Stimulated activated CD4-positive, alpha-beta T cell treated with anti-CD3 and anti-CD28 coated beads, Interleukin-2, amount 100 ng/mL, for 24 hours (primary cell): ENCODE measurements around the gene CBY1.

Experiments used
- DNase-seq, 2 donors: peaks; one replicate each; pipeline ENCODE4 v3.0.0-alpha.2; 2020

CBY1 gene

DNA sequence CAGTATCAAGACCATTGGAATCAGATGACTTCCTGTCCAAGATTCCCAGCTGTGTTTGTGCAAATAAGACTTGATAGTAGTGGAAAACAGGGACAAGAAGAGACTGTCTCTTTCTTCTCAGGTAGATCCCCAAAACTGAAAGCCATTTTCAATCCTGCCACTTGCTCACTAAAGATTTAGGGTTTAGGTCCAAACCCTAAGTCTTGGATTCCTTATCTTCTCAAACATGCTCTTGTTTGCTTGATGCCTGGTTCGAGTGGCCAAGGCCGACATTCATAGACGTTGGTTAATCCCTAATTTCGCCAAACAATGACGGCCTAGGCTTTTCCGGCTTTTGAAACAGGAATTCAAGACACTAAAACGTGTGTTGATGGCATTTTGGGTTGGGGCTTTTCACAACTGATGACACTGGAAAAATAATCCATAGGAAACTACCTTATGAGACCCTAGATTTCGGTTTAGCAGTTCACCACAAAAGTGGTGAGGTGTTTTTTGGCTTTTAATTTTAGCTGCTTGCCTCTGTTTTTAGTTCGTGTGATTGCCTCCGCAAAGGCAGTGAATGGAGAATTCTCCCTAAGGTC, 48.3 kb downstream of the CBY1 start:
- DNase-seq: no peak

DNA sequence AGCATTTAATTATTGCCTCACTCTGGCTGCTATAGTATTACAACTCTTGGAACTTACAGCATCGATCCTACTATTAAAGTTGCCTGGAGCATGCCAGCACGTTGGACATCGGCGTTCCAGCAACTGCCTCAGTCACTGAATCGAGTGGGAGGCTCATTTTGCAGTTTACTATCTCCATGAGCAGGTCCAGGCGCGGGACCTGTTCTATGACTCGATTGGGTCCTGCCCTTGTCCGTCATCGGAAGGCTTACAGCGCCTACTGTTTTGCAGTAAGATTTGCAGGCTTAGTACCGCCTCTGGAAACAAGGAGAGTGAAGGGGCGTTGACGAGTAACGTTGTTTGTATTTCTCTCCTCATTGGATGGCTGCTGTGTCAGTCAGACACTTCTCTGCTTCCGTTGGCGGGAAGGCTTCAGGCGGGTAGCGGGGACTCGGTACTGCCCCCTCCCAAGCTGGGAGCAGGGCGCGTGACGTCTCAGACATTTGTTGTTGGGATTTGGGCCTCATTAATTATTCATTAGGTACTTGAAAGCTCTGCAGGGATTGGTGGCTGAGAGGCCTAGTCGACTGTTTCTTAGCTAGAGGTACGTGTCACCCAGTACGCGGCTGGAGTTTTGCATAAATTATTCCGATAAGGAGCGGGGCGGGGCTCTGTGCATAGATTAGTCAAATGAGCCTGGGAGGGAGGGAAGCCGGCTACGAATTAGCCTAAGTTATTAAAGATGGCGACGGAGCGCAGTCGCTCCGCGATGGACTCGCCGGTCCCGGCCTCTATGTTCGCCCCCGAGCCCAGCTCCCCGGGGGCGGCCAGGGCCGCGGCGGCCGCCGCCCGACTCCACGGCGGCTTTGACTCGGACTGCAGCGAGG, 49.0 kb downstream of the CBY1 start, which contains the start of gene GTPBP1:
Gene GTPBP1, plus strand, starts transcription at position 710 of the 866 bp plus-strand sequence. Its CDS starts 12 bp downstream, at position 722.
- DNase-seq: peak; percentile 93 to 96

DNA sequence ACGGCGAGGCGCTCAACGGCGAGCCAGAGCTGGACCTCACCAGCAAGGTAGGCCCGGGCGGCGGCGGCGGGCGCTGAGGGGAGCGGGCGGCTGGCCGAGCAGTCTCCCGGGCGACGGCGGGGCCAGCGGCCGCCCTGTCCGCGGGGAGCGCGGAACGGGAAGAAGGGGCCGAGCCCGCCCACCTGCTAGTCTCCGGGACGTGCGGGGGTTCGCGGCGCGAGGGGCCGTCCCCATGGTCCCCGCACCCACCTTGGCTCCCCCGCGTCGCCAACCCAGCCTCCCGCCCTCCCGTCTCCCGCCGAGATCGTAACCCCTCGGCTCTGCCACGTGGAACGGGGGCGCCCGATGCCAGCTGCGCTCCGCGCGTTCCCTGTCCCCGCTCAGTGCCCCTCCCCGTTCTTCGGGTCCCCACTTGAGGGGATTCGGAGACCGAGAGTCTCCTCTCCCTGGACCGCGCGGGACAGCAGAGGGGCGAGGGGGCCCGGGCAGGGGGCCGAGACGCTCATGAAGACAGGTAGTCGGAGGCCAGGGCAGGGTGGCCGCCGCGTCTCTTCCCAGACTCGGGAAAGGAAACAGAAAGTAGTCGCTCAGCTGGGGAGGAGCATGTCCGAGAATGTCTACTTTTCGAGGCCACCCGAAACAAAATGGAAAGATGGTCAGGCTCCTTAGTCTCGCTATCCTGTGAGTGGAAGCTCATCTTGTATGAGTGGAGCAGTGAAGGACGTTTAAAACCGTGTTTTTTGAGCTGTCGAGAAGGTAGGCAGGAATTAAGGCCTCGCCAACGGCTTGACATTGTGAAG, 49.9 kb downstream of the CBY1 start:
- DNase-seq: peak; percentile 40 to 51

DNA sequence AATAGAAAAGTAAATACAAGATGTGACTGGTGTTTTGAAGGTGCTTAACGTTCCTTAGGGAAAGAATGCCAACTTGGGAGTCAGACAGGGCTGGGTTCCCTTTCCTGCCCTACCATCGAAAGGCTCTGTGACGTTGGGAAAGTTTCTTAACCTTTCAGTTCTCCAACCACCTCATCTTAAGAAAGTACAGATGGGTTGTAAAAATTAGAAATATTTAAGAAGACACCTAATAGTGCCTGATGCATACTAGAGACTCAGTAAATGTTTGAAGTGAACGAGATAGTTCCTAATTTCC, 50.4 kb downstream of the CBY1 start:
- no peak for DNase-seq

DNA sequence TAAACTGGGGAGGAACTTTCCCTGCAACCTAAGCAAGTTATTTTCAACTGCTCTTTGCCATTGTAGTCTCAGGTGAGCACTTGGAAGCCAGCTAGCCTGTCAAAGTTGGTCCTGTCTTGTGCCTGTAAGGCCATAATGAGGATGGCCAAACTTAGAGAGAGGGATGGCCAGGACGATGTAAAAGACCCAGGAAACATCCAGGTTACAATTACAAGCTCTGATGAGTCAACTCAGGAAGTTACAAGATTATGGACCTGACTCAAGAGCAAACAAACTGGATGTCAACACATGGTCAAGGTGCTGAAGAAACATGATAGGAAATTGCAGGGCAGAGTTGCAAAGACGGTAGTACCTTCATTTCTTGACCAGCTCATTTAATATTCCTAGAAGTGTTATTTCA, 50.9 kb downstream of the CBY1 start:
- no peak for DNase-seq

DNA sequence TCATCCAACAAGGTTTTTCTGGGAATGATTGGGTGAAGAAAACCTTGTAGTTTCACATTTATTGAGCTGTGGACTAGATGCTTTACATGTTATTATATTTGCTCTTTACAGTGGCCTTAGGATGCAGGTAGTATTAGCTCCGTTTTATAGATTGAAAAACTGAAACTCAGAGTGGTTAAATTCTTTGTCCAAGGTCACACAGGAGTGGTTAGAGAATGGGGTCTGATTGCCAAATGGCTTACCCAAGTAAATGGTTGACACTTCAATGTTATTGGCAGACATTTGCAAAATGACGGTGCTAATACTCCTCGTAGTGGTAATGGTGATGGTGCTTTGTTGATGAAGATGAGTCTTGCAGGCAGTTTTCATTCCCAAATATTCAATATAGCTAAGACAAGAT, 51.5 kb downstream of the CBY1 start:
- no peak for DNase-seq

DNA sequence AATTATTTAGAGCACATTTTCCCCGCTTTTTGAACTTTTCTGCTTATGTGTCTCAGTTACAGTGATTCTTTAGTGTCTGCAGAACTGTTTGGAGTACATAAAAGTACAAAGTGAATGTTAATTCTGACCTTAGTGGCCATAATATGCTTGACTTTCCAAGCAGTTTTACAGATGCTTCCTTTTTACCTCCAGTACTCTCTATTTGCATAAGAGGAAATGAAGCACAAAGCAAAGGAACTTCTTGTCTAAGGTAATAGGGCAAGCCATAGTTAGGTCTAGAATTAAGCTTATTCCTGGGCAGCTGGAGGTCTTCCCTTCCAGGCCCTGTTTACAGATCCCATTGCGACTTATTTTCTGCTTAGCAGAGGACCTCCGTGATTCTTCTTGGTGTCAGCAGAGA, 52.9 kb downstream of the CBY1 start:
- DNase-seq: no peak

DNA sequence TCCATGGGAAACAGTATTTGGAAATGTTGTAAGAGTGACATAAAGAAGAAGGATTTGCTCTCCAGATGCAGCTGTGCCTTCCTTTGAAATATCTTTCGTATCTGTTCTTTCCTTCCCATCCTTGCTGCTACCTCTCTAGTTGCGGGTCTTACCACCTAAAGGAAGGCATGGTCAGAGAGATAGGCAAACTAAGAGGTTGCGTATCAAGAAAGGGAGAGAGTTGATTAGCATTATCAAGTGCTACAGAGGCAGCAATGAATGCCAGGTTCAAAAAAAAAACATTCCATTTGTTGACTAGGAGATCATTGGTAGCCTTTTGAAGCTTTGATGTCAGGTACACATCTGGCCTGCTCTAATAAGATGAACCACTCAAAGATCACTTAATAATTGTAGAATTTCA, 53.9 kb downstream of the CBY1 start:
- no peak for DNase-seq

DNA sequence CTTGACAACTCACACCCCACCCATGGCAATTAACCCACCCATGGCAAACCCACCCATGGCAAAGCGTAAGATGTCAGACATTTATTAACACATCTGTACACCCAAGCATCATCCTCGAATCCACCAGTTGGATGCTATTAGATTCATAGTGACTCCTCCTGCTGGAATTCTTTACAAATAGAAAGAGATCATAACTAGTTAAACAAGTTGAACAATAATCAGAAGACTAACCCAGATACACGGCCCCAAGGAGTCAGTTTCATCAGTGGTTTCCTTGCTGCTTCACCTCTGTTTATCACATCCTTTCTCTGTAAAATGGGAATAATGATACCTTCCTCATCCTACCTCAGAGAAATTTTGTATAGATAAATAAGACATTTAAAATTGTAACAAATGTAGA, 54.4 kb downstream of the CBY1 start:
- no peak for DNase-seq

DNA sequence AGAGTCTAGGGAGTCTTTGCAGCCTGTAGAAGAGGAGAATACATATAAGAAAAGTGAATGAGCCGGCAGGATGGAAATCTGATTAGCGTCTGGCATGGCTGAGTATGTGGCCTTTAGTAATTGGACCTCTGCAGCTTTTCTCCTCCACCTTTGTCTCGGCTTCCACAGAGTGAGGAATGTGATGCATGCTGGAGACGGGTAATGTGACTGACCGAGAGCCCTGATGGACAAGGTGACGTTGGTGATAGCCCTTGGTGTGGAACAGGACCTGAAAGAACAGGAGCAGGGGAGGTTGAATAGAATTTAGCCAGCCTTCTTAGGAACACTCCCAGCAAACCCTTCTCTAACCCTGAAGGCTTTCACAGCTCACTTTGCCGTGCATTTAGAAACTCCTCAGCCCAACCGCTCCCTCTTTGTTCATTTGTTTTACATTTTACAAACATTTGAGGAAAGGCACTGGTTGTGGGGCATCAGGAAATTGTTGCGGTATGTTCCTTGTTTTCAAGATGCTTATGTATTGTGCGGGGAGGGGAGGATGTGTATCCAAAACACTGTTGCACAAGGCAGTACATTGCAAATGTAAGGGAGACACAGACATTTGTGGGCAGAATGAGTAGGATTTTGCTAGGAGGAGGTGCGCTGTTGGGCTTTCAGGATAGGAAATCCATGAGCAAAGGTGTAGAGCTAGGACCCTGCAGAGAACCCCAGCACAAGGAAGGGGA, 56.2 kb downstream of the CBY1 start:
- DNase-seq: no peak

DNA sequence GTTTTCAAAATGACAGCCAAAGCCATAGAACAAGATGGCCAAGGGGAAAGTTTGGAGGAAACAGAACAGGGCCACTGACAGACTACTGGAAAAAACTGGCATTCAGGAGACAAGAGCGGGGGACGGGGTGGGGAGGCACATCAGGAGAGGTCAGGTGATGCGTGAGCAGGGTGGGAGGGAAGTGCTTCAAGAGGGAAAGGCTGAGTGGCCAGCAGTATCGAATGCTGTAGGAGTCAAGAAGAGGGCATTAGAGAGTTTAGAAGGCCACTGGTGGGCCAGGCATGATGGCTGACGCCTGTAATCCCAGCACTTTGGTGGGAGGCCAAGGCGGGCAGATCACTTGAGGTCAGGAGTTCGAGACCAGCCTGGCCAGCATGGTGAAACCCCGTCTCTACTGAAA, 57.5 kb downstream of the CBY1 start:
- DNase-seq: no peak

DNA sequence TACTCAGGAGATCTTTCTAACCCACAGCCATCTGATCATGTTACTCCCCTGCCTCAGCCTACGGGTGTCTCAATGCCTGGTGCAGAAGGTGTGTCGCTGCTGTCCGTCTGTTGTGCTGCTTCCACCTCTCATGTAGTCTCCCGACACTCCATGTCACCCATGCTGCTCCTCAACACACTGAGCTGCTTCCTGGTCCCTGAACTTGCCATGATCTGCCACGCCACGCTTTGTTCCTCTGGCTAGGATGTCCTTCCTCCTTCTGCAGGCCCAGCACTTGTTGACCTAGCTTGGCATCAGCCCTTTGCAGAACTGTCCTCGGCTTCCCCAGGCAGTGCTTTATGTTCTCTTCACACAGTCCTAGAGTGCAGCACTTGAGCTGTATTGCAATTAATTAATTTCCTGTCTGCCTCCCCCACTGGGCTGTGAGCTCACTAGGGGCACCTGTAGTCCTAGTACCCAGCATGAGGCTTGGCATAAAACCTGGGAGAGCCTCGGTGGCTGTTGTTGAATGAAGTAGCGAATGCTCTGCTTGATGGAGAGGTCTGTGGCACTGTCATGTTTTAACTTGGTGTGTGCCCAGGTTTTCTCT, 58.8 kb downstream of the CBY1 start:
- no peak for DNase-seq

DNA sequence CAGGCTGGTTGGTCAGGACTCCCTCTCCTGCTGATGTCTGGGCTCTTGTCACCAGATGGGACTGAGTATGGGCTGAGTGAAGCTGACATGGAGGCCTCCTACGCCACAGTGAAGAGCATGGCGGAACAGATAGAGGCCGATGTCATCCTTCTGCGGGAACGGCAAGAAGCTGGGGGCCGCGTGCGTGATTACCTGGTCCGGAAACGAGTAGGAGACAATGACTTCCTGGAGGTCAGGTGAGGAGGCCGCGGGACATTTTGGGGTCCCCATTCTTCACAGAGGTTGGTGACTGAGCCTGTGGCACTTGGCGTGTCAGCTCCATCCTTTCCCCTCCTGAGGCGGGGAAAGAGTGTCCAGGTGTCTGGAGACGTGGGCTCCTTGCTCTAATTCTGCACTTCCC, 59.4 kb downstream of the CBY1 start:
- DNase-seq: no peak

DNA sequence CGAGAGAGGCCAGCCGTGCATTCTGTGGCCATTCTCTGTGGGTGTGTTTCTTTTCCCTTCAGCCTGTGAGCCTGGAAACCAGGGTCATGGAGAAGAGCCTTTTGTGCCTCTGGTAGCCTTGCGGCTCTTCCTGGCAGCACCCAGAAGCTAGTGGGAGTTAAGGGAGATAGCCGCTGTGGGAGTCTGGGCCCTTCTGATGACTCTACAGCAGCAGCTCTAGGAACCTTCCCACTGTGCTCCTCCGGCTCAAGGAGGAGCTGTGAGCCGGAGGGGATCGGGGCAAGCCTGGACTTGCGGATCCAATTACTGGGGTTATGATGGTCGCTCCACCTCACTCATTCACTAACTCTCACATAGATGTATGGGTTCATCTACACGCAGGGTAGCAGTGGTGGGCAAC, 59.8 kb downstream of the CBY1 start:
- no peak for DNase-seq

DNA sequence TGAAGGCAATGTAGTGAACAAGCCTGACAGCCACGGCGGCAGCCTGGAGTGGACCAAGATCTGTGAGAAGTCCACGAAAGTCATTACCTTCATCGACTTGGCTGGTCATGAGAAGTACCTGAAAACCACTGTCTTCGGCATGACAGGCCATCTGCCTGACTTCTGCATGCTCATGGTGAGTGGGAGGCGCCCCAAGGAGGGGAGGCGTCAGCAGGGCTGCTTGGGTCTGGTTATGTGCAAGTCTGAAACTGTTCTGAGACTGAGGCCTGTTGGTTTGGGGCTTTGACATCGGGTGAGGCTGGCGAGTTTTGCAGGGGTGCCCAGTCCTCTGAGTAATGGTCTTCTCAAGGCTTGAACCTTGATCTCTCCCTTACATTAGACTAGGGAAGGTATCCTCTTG, 60.4 kb downstream of the CBY1 start:
- no peak for DNase-seq

DNA sequence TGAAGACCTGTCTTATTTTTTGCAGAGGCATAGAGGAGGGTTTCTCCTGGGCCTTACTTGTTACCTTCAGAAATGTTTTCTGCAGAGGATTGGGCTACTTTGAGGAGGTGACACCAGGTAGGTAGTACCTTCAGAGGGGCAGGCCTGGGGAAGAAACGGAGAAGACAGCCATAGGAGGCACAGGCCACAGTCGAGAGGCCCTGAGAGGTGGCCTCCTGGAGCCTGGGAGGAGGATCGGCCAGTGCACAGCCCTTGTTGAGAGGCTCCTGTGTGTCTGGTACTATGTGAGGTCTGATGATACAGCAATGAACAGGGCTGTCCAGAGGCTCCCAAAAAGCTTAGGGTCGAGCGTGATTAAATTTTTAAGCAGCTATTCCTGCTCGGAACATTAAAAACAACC, 60.8 kb downstream of the CBY1 start:
- no peak for DNase-seq

DNA sequence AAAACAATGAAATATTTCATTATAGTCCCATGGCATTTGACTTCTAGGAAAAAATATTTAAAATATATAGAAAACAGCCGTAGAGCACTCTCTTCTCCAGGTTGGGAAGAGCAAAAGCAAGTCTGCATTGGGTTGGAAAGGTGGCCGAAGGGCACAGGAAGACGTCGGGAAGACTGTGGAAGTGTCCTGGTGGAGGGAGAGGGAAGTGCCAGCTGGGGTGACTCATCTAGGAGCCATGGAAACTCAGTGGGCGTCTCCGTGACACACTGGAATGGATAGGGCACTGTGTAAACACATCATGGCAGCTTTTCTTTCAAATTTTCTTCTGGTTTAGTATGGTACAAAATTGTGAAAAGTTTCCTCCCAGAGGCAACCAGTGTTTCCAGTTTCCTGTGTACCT, 62.0 kb downstream of the CBY1 start:
- DNase-seq: no peak

DNA sequence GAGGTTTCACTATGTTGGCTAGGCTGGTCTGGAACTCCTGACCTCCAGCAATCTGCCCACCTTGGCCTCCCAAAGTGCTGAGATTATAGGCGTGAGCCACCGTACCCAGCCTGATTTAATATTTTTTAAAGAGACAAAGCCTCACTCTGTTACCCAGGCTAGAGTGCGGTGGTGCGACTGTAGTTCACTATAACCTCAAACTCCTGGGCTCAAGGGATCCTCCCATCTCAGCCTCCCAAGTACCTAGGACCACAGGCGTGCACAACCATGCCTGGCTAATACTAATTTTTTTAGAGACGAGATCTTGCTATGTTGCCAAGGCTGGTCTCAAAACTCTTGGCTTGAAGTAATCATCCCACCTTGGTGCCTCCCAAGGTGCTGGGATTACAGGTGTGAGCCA, 62.8 kb downstream of the CBY1 start:
- DNase-seq: no peak

DNA sequence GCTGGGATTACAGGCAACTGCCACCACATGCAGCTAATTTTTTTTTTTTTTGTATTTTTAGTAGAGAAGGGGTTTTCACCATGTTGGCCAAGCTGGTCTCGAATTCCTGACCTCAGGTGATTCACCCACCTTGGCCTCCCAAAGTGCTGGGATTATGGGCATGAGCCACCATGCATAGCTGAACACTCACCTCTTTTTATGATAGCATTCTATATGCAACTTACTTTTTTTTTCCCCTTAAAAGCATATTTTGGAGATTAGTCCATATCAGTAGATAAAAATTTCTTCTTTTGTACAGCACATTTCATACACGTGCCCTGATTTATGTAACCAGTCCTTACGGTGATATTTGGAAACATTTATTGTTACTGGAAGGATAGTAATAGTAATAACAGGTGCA, 63.9 kb downstream of the CBY1 start:
- no peak for DNase-seq

DNA sequence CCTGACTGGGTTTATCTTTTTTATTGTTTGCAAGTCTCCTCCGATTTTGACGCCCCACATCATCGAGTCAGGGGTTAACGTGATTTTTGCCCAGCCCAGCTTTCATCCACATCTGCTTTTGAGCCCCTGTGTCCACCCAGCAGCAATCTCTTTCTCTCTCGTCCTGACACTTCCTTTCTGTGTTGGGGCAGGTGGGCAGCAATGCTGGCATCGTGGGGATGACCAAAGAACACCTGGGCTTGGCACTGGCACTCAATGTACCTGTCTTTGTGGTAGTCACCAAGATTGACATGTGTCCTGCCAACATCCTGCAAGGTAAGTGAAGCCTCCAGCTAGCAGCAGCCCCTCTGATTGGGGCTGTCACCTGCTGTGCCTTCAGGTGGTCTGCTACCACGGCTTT, 65.1 kb downstream of the CBY1 start:
- no peak for DNase-seq
